22Rv1 (cell line): Measurements from ENCODE around the gene MAST4.

ENCODE experiments used
- H3K27ac ChIP-seq: fragments of 450-650 bp; 2 replicates; pipeline ENCODE4 v1.5.1; 2017
- CTCF ChIP-seq: fragments of 450-650 bp; IDR thresholded peaks from 2 replicates; pipeline ENCODE4 v1.5.1; 2017; ENCODE audit warnings: mild to moderate bottlenecking
- ZFX ChIP-seq: fragments of 450-650 bp; IDR thresholded peaks from 2 replicates; pipeline ENCODE4 v1.6.1; 2017; ENCODE audit warnings: antibody characterized with exemption, borderline replicate concordance

Gene MAST4

GRCh38 chr5:67183859-67184258 is 587.7 kb downstream of the MAST4 start:
- H3K27ac ChIP-seq, result no peak overlapping the region
- no peak for TF ChIP-seq CTCF
- TF ChIP-seq ZFX, result no peak

GRCh38 chr5:67187006-67187715 is 591.0 kb downstream of the MAST4 start:
- TF ChIP-seq CTCF (no peak), ZFX (no peak)
- H3K27ac ChIP-seq, result no peak overlapping the region

GRCh38 chr5:67188274-67189078 is 592.3 kb downstream of the MAST4 start:
- no peak overlapping the region for H3K27ac ChIP-seq
- TF ChIP-seq CTCF, result no peak
- no peak for TF ChIP-seq ZFX

- TF ChIP-seq CTCF (no peak), ZFX (no peak)
- no peak overlapping the region for H3K27ac ChIP-seq
These were observed 592.8 kb downstream of the MAST4 start for GRCh38 chr5:67189079-67189354.

- no peak overlapping the region for H3K27ac ChIP-seq
- no peak for TF ChIP-seq CTCF
- no peak for TF ChIP-seq ZFX
These were observed 593.7 kb downstream of the MAST4 start for GRCh38 chr5:67189931-67190330.

- no peak for TF ChIP-seq CTCF
- TF ChIP-seq ZFX, result no peak
- H3K27ac ChIP-seq, result no peak overlapping the region
These were observed 594.2 kb downstream of the MAST4 start for GRCh38 chr5:67190410-67190809.

- TF ChIP-seq ZFX, result no peak
- no peak for TF ChIP-seq CTCF
- no peak overlapping the region for H3K27ac ChIP-seq
These were observed 594.7 kb downstream of the MAST4 start for GRCh38 chr5:67190861-67191260.
